Stimulated activated CD8-positive, alpha-beta memory T cell treated with anti-CD3 and anti-CD28 coated beads, Interleukin-15, amount 100 ng/mL, for 24 hours (primary cell): ENCODE results near the gene DLG4.
"Not testable (repeated sequence)": the region's sequence is repeated elsewhere in the genome, so short reads cannot be mapped to it uniquely, and the experiment has no call there.

Source experiments
- DNase-seq: peaks from one replicate; pipeline ENCODE4 v3.0.0-alpha.2; 2020; ENCODE audit warnings: low read depth

DLG4 gene

GRCh38 chr17:7249214-7249613, 29.6 kb upstream of the DLG4 start:
- DNase-seq = no peak

- DNase-seq = no peak
These were observed 29.2 kb upstream of the DLG4 start for GRCh38 chr17:7248796-7249195.

GRCh38 chr17:7246779-7247178, 27.1 kb upstream of the DLG4 start:
- DNase-seq = no peak

DNA sequence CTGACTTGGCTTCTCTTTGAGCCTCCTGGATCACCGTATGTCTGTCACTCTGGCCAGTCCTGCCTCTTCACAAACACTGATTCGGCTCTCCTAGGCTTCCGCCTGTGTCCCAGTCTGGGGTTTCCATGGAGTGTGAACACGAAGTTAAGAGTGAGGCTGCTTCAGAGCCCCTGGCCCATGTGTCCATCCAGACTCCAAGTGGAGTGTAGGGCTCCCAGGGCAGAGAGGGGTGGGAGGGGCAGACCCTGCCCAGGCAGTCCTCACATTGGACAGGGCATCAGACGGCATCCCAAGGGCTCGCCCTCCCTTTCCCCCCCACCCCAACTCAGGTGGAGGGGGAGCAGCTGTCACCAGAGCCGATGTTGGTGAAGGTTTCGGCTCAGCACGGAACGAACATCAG, 24.2 kb upstream of the DLG4 start:
- not testable (repeated sequence) for DNase-seq

- DNase-seq = no peak
These were observed 23.8 kb upstream of the DLG4 start for GRCh38 chr17:7243453-7243729.

- DNase-seq = peak; percentile 77
These were observed 23.2 kb upstream of the DLG4 start for GRCh38 chr17:7242717-7243452.

- DNase-seq = peak; percentile 86
These were observed 22.4 kb upstream of the DLG4 start, which contains the start of gene GABARAP for GRCh38 chr17:7241783-7242716. Gene GABARAP (minus strand): TSS chr17:7242449. CDS start chr17:7242330, 119 bp downstream.

DNA sequence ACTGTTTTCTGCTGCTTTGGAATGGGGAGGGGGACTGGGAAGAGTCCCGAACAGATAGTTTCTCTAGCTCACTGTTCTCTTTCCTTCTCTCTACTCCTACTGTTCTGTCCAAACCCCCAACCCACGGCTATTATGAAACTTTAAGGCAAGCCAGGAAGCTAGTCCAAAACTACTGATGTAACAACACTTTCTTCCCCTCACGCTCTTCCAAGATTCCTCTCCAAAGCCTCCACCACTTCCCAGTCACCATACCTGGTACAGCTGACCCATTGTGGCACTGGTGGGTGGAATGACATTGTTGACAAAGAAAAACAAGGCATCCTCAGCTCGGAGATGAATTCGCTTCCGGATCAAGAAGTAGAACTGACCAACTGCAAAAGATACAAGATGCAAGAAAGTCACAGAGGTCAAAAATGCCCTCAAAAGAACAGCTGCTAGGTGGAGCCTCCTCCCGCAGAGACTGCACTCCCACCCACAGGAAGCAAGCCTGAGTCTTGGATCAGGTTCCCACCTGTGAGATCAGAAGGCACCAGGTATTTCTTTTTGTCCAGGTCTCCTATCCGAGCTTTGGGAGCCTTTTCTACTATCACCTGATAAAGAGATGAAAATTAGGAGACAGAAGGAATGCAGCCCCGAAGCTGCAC, 21.6 kb upstream of the DLG4 start:
- DNase-seq = no peak

DNA sequence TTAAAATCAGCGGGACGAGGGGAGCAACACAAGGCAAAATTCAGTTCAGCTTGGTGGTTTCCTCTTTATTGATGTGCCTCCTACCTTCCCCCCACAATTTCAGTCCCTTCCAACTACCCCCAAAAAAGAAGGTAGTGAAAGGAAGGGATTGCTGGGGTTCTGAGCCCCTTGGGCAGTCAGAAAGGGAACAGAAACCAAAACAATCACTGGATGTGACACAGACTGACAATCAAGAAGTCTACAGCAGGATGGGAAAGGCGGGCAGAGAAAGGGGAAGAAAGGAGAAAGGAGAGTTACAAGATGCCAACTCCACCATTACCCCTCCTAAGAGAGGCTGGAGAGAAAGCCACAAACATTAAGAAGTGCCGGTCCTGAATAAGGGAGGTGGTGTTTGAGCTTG, 20.7 kb upstream of the DLG4 start:
- DNase-seq = no peak

DNA sequence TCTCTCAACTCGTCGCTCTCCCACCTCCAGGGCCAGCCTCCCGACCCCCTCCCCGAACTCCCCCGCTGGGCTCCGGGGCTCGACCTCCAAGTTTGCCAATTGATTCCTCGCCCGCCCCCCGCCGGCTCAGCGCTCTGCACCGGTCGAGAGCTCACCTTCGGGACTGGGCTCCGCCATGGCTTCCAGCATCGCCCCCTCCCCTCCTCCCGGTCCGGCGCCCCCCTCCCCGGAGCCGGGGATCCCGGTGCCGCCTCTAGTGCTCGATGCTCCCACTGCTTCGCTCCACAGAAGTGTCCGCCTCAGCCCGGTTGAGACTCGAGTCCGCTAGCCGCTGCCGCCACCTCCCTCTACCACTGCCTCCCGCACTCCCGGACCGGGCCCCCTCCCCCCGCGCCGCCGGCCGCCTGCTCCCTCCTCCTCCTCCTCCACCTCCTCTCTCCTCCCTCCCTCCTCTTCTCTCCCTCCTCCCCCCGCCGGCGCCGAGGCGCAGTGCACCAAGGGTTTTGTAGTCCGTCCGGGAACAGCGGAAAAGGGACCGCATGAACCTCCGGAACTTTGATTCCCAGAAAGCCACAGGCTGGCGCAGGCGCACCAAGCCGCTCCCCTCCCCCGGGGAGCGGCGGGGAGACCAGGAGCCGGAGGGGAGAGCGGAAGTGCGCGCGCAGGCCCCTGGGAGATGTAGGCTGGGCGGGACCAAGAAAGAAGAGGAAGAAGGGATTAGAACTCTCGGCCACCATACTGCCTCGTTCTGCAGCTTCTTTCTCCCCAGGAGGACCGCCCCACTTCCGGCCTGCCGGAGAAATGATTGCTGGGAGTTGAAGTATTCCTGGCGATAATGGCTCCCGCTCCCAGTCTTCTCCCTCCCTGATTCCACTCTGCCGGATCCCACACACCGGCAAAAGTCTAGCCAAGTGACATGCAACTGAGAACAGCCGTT, 19.7 kb upstream of the DLG4 start, which contains the start of gene PHF23:
PHF23 (minus strand) TSS at position 367 of the 937 bp plus-strand sequence; CDS start at position 189, 178 bp downstream.
- peak; percentile 91 for DNase-seq

GRCh38 chr17:7238420-7239090, 18.9 kb upstream of the DLG4 start:
- no peak for DNase-seq

GRCh38 chr17:7237761-7238419, 18.3 kb upstream of the DLG4 start:
- peak; percentile 75 for DNase-seq

- no peak for DNase-seq
These were observed 17.7 kb upstream of the DLG4 start for GRCh38 chr17:7237266-7237760.

DNA sequence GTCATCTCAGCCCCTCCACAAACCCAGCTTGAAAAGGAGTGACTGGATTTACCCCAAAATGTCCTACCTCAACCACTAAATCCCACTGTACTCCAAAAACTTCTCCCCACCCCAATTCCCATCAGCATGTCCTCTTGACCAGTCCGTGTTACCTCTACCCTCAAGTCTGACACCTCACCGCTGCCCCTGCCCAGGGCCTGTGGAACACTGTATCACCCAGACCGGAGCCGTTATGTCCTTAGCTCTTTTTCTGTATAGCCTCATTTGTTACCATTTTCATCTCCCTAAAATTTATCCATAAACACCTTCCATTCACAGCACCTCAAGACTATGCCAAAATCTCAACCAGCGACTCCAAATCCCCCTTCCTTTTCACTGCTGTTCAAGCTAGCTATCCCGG, 17.2 kb upstream of the DLG4 start:
- no peak for DNase-seq

GRCh38 chr17:7235693-7236665, 16.3 kb upstream of the DLG4 start:
- no peak for DNase-seq

DNA sequence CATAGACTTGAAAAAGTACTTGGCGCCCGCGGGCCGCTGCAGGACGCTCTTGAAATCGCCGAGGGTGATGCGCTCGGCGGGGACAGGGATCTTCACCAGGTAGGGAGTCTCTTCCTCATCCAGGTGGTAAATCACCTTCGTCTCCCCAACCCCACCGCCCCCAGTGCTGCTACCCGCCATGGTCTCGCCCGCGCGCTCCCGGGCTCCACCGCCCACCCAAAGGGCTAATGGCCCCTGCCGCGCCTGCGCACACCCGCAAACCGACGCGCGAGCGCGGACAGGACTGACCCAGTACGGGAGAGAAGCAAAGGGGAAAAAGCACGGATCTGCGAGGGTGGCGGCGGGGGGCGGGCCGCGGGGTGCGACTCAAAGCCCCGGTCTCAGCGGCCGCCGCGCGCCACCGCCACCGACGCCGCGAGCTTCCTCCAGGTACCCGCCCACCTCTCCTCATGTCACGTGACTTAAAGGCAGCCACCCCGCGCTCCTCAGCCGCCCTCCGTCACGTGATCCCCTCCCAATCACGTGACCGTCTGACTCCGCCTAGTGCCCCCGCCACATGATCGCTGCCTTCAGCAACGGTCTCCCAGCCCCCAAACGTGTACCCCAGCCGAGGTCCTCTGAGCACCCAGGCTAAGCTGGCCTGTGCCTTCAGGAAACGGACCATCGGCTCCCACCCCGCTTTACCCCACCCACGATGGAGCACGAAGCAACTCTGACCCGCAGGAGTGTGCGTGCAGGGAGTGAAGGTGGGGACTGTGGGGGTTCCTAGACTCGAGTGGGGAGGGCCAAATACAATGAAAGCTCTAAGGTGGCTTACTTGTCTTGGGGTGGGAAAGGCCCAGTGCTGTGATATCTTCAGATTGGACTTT, 14.7 kb upstream of the DLG4 start, which contains the start of gene DVL2:
DVL2 (minus strand) TSS at position 435 of the 869 bp plus-strand sequence; CDS start at position 180, 255 bp downstream.
- DNase-seq = peak; percentile 89

DNA sequence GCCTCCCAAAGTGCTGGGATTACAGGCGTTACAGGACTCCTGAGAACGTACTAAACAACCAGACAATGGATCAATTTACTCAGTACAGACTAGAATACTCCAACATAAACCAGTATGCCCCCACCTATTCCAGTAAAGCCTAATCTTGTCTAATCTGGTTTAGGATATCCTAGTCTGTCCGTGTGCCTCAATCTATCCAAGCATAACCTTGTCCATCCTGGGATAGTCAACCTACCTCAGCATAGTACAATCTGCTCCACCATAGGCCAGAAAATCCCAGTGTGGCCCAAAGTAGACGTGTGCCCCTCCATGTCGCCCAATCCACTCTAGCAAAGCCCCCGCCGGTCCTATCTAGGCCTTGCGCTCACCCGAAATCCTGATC, 14.1 kb upstream of the DLG4 start:
- no peak for DNase-seq

GRCh38 chr17:7232114-7232513, 12.5 kb upstream of the DLG4 start:
- DNase-seq = no peak
